Ovary (tissue), 3 donors: ENCODE results near the gene PCID2.
"Not testable (repeated sequence)": the region's sequence is repeated elsewhere in the genome, so short reads cannot be mapped to it uniquely, and the experiment has no call there.

Experiments used
- CTCF ChIP-seq, 3 donors: fragments of 450-650 bp in 2 of 3; fragments of 200-600 bp in 1 of 3; IDR thresholded peaks; one replicate each; pipeline versions ENCODE4 v1.5.1 to v1.8.0; 2016 to 2022; ENCODE audit warnings: antibody characterized with exemption in 3 of 3, mild to moderate bottlenecking in 1 of 3
- EP300 ChIP-seq: sonication (generic); formaldehyde crosslinking; IDR thresholded peaks from one replicate; pipeline ENCODE4 v1.6.1; 2017; ENCODE audit warnings: antibody characterized with exemption
- donor health status: DM: no; HTN: no; CAD: no.

DNA sequence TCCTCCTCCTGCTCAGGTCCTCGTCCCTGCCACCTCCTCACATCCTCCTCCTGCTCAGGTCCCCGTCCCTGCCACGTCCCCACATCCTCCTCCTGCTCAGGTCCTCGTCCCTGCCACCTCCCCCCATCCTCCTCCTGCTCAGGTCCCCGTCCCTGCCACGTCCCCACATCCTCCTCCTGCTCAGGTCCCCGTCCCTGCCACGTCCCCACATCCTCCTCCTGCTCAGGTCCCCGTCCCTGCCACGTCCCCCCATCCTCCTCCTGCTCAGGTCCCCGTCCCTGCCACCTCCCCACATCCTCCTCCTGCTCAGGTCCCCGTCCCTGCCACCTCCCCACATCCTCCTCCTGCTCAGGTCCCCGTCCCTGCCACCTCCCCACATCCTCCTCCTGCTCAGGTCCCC, 46.5 kb downstream of the PCID2 start:
- not testable (repeated sequence) for TF ChIP-seq EP300; CTCF (IDR thresholded peaks at IDR 0.05)
